WTC11 (cell line): ENCODE data around the gene GOLGB1.

Experiments used
- AFF4 ChIP-seq: sonication (generic); formaldehyde crosslinking; IDR thresholded peaks from 2 replicates; pipeline ENCODE4 v1.8.1; 2023; ENCODE audit warnings: mild to moderate bottlenecking, missing genetic modification reagents, borderline replicate concordance
- ATF6 ChIP-seq: sonication (generic); formaldehyde crosslinking; IDR thresholded peaks from 2 replicates; pipeline ENCODE4 v1.8.1; 2023; ENCODE audit warnings: mild to moderate bottlenecking, missing genetic modification reagents
- CTCF ChIP-seq: fragments of 200-600 bp; IDR thresholded peaks from 2 replicates; pipeline ENCODE4 v1.8.0; 2022; ENCODE audit warnings: antibody characterized with exemption
- NR2C2 ChIP-seq: sonication (generic); formaldehyde crosslinking; IDR thresholded peaks from 2 replicates; pipeline ENCODE4 v1.8.0; 2022; ENCODE audit warnings: mild to moderate bottlenecking, missing genetic modification reagents
- PREB ChIP-seq: sonication (generic); formaldehyde crosslinking; IDR thresholded peaks from 2 replicates; pipeline ENCODE4 v1.8.1; 2022; ENCODE audit warnings: mild to moderate bottlenecking, missing genetic modification reagents, moderate library complexity, borderline replicate concordance
- ZNF281 ChIP-seq: sonication (generic); formaldehyde crosslinking; IDR thresholded peaks from 2 replicates; pipeline ENCODE4 v1.8.0; 2023; ENCODE audit warnings: mild to moderate bottlenecking, missing genetic modification reagents
- ZSCAN18 ChIP-seq: fragments of 250-450 bp; sonication (Bioruptor Pico); IDR thresholded peaks from 2 replicates; pipeline ENCODE4 v2.1.2; 2022; ENCODE audit warnings: mild to moderate bottlenecking, moderate library complexity

GRCh38 chr3:121692010-121692699 lies 57.4 kb downstream of the GOLGB1 start:
- TF ChIP-seq AFF4: no peak
- no peak for TF ChIP-seq CTCF
- TF ChIP-seq ZSCAN18: no peak
- TF ChIP-seq NR2C2 (CRISPR knock-in tag): no peak
- no peak for TF ChIP-seq ATF6
- no peak for TF ChIP-seq PREB (CRISPR knock-in tag)
- no peak for TF ChIP-seq ZNF281 (CRISPR knock-in tag)
